ENCODE results near the gene AACS.

DNA sequence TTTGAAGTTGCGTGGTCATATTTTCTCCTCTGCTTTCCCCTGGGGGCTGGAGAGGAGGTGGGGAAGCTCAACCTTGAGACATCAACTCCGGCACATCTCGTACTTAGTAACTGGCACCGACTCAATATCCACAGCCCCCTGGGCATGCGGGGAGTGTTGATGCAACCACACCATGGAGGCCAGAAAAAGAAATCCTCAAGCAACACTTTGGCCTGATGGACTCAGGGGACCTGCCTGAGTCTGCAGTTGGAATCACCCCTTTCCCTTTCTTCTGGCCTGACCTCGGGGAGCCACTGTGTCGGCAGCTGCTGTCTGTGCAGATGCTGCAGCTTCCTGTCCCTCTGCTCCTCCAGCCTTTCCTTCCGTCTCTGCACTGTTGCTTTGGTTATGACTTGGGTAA lies 11.4 kb upstream of the AACS start:
- no peak for TF ChIP-seq CTCF (IDR thresholded peaks at IDR 0.05 in 8 of 11, conservative IDR thresholded peaks at IDR 0.05 in 3 of 11)
- TF ChIP-seq POLR2AphosphoS5 (IDR thresholded peaks at IDR 0.05) = no peak
- TF ChIP-seq POLR2A (IDR thresholded peaks at IDR 0.05) = no peak

Measured in spleen (tissue), 7 donors.